ENCODE data around the gene C1GALT1. TPM values are rescaled to one million over a fixed set of nuclear protein-coding genes. Genes with fewer than 3 reads are reported as not detected.

Gene C1GALT1
- total RNA-seq, 1 experiment from 2014 or later = 54.5 TPM

- BruUV-seq (replicated peaks) = no TSS peak
- no peaks in the 10 kb centered on the region for H3K9me3 ChIP-seq (ENCODE audit: control insufficient read depth, insufficient read depth, low read depth, low read length)
- intact Hi-C loops (cut with micrococcal nuclease; ENCODE audit: unreplicated experiment) = no loop called here
- ATAC-seq (no peak), DNase-seq (ENCODE audit: low read depth, low spot score) (no peak)
- no peaks in the 10 kb centered on the region for H3K4me1 ChIP-seq (ENCODE audit: control insufficient read depth, insufficient read depth, low read length)
- no peak overlapping the region for H3K4me3 ChIP-seq (ENCODE audit: low read depth in 2 of 2, low read length in 2 of 2)
- no peaks in the 10 kb centered on the region for H3K36me3 ChIP-seq (ENCODE audit: control insufficient read depth, insufficient read depth, low read length)
- TF ChIP-seq SIN3A (IDR thresholded peaks at IDR 0.05; ENCODE audit: borderline replicate concordance, insufficient read depth, low read depth, low read length) = no peak
- TF ChIP-seq REST (IDR thresholded peaks at IDR 0.05; ENCODE audit: insufficient read depth in 1 of 2, low read depth in 2 of 2, low read length in 1 of 2) = no peak
- no peak for TF ChIP-seq CTCF (IDR thresholded peaks at IDR 0.05)
- no peak for TF ChIP-seq TCF7L2 (IDR thresholded peaks at IDR 0.05; ENCODE audit: low read depth, low read length)
- no peak for TF ChIP-seq POLR2AphosphoS5 (IDR thresholded peaks at IDR 0.05; ENCODE audit: low read depth, low read length)
- CTCF ChIA-PET = no interaction called here
- no peak overlapping the region for H3K27ac ChIP-seq (ENCODE audit: low read length)
- POLR2A ChIA-PET = no interaction called here
- in situ Hi-C loops (cut with HindIII; ENCODE audit: low pct_unique_long_range_greater_than_20kb, low sequenced_read_pairs) = no loop called here
- no peaks in the 10 kb centered on the region for H3K27me3 ChIP-seq (ENCODE audit: control insufficient read depth, insufficient read depth, low read length)
Measured at GRCh38 chr7:7212612-7213011, 30.3 kb downstream of the C1GALT1 start.

GRCh38 chr7:7214398-7215347 is 32.3 kb downstream of the C1GALT1 start:
- in situ Hi-C loops (cut with HindIII; ENCODE audit: low pct_unique_long_range_greater_than_20kb, low sequenced_read_pairs) = no loop called here
- ATAC-seq (no peak), DNase-seq (ENCODE audit: low read depth, low spot score) (no peak)
- Histone ChIP-seq H3K27me3 (ENCODE audit: control insufficient read depth, insufficient read depth, low read length) (no peaks in the 10 kb centered on the region), H3K27ac (ENCODE audit: low read length) (no peak overlapping the region), H3K4me3 (ENCODE audit: low read depth in 2 of 2, low read length in 2 of 2) (no peak overlapping the region), H3K36me3 (ENCODE audit: control insufficient read depth, insufficient read depth, low read length) (no peaks in the 10 kb centered on the region), H3K4me1 (ENCODE audit: control insufficient read depth, insufficient read depth, low read length) (no peaks in the 10 kb centered on the region), H3K9me3 (ENCODE audit: control insufficient read depth, insufficient read depth, low read depth, low read length) (no peaks in the 10 kb centered on the region)
- POLR2A ChIA-PET = no interaction called here
- TF ChIP-seq CTCF (IDR thresholded peaks at IDR 0.05) (no peak), SIN3A (IDR thresholded peaks at IDR 0.05; ENCODE audit: borderline replicate concordance, insufficient read depth, low read depth, low read length) (no peak), TCF7L2 (IDR thresholded peaks at IDR 0.05; ENCODE audit: low read depth, low read length) (no peak), POLR2AphosphoS5 (IDR thresholded peaks at IDR 0.05; ENCODE audit: low read depth, low read length) (no peak), REST (IDR thresholded peaks at IDR 0.05; ENCODE audit: insufficient read depth in 1 of 2, low read depth in 2 of 2, low read length in 1 of 2) (no peak)
- BruUV-seq (replicated peaks) = no TSS peak
- intact Hi-C loops (cut with micrococcal nuclease; ENCODE audit: unreplicated experiment) = no loop called here
- CTCF ChIA-PET = no interaction called here
